T-cell (primary cell): ENCODE measurements around the gene RNU6-9. TPM values are rescaled to one million over a fixed set of nuclear protein-coding genes. Genes with fewer than 3 reads are reported as not detected.
"Not testable (repeated sequence)": the region's sequence is repeated elsewhere in the genome, so short reads cannot be mapped to it uniquely, and the experiment has no call there.

Source experiments
- ATAC-seq, 4 experiments: fragments of 200-7000 bp in 3 of 4; fragments of 150-1000 bp in 1 of 4; cut with Tn5 transposase; replicated peaks in 1 of 4; 1 replicate in 3 of 4; 2 replicates in 1 of 4; pipeline ENCODE4 v1.10.0; 2021; ENCODE audit warnings: moderate library complexity in 3 of 4, mild to moderate bottlenecking in 2 of 4, moderate number of reproducible peaks in 1 of 4
- CTCF ChIA-PET, 2 donors: fragments of 300-600 bp; sonication (Branson Sonifier 250); formaldehyde crosslinking; loops; one replicate each; lab custom pipeline; 2022; ENCODE audit warnings: antibody characterized with exemption in 2 of 2; lab: Charles Lee
- POLR2A ChIA-PET, 2 donors: fragments of 300-600 bp; sonication (Branson Sonifier 250); formaldehyde crosslinking; loops; one replicate each; lab custom pipeline; 2022; ENCODE audit warnings: antibody characterized with exemption in 2 of 2; lab: Charles Lee
- DNase-seq, 35 experiments: peaks; one replicate each; pipeline versions ENCODE4 v3.0.0 to v3.0.0-alpha.2; 2013 to 2023
- H3K27ac ChIP-seq: one replicate; pipeline ENCODE4 v1.5.1; 2013; ENCODE audit warnings: low read length
- H3K27me3 ChIP-seq, 2 experiments: replicated peaks in 1 of 2; 1 replicate in 1 of 2; 2 replicates in 1 of 2; pipeline versions ENCODE4 v1.6.1 to v1.7.0; 2013; ENCODE audit warnings: low read length in 1 of 2, mixed read lengths in 1 of 2; ENCODE audit not compliant: control insufficient read depth in 2 of 2, insufficient read depth in 2 of 2; ENCODE audit errors: extremely low read depth in 1 of 2
- H3K36me3 ChIP-seq, 2 donors: 1 replicate in 1 of 2; 2 replicates in 1 of 2; pipeline versions ENCODE4 v1.6.1 to v1.7.0; 2013; ENCODE audit warnings: low read length in 1 of 2; ENCODE audit not compliant: control insufficient read depth in 2 of 2, insufficient read depth in 1 of 2; ENCODE audit errors: extremely low read depth in 1 of 2
- H3K4me1 ChIP-seq, 2 experiments: 1 replicate in 1 of 2; 2 replicates in 1 of 2; pipeline versions ENCODE4 v1.6.1 to v1.7.0; 2013; ENCODE audit warnings: low read length in 2 of 2, mixed read lengths in 1 of 2; ENCODE audit not compliant: insufficient read depth in 2 of 2, control insufficient read depth in 1 of 2; ENCODE audit errors: extremely low read depth in 1 of 2
- H3K4me3 ChIP-seq, 2 donors: 1 replicate in 1 of 2; 2 replicates in 1 of 2; pipeline versions ENCODE4 v1.5.1 to v1.7.0; 2013; ENCODE audit warnings: mild to moderate bottlenecking in 2 of 2, low read length in 1 of 2, moderate library complexity in 1 of 2; ENCODE audit not compliant: control insufficient read depth in 1 of 2; ENCODE audit errors: extremely low read depth in 1 of 2
- H3K9me3 ChIP-seq: 2 replicates; pipeline ENCODE4 v1.7.0; 2013
- H3K27ac Mint-ChIP-seq, 2 donors: one replicate each; pipeline ENCODE4 v1.8.0; 2020 to 2021; ENCODE audit warnings: mild to moderate bottlenecking in 2 of 2, mixed read lengths in 2 of 2
- H3K27me3 Mint-ChIP-seq, 2 donors: one replicate each; pipeline ENCODE4 v1.8.0; 2021 to 2022; ENCODE audit warnings: mixed read lengths in 2 of 2
- H3K36me3 Mint-ChIP-seq: one replicate; pipeline ENCODE4 v1.8.0; 2021; ENCODE audit warnings: mixed read lengths
- H3K4me1 Mint-ChIP-seq, 3 donors: one replicate each; pipeline ENCODE4 v1.8.0; 2020 to 2022; ENCODE audit warnings: mixed read lengths in 3 of 3, mild to moderate bottlenecking in 1 of 3
- H3K4me3 Mint-ChIP-seq, 3 donors: one replicate each; pipeline ENCODE4 v1.8.0; 2020 to 2022; ENCODE audit warnings: mild to moderate bottlenecking in 3 of 3, mixed read lengths in 3 of 3, moderate library complexity in 3 of 3
- H3K9me3 Mint-ChIP-seq, 3 donors: one replicate each; pipeline ENCODE4 v1.8.0; 2020 to 2022; ENCODE audit warnings: mixed read lengths in 3 of 3
- WGBS: methylation state at CpG from one replicate; pipeline ENCODE4 v1.1.5; 2013; ENCODE audit warnings: missing lambda C conversion rate; ENCODE audit not compliant: insufficient coverage; 5-methylcytosine and 5-hydroxymethylcytosine counted together
- total RNA-seq, 35 experiments: library from RNA in 6 of 35; stranded (reverse) in 6 of 35; fragments of 120-200 nt in 1 of 35; gene quantifications; one replicate each; pipeline versions ENCODE4 v1.2.1 to v1.2.4 and lab custom pipeline; 2013 to 2026

Gene RNU6-9
- total RNA-seq, 5 donors from 2014 or later (not counting 1 experiment from before 2014, with no cell fraction given) = not detected

DNA sequence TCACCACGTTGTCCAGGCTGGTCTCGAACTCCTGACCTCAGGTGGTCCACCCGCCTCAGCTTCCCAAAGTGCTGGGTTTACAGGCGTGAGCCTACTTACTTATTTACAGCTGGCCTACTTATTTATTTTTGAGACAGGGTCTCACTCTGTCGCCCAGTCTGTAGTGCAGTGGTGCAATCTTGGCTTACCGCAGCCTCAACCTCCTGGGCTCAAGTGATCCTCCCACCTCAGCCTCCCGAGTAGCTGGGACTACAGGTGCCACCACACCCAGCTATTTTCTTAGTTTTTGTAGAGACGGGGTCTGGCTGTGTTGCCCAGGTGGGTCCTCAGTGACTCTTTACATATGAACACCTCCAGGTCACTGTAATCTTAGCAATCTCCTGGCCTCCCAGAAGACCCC lies 44.1 kb upstream of the RNU6-9 start:
- H3K4me1 ChIP-seq, H3K4me3 Mint-ChIP-seq, POLR2A ChIA-PET, H3K36me3 ChIP-seq, H3K4me3 ChIP-seq, H3K4me1 Mint-ChIP-seq, H3K27ac ChIP-seq, H3K36me3 Mint-ChIP-seq, H3K9me3 ChIP-seq, DNase-seq, ATAC-seq, H3K27ac Mint-ChIP-seq, H3K9me3 Mint-ChIP-seq: not testable (repeated sequence)
- CTCF ChIA-PET = interaction anchor here in 1 of 2 donors (0.7 kb wide), 1 partner anchor 88 kb away, joined by 3 read pairs; no protein-coding TSS in a partner anchor
- H3K27me3 Mint-ChIP-seq = peaks cover 27 to 57% of the 10 kb centered on the region in 2 donors
- WGBS = 83% methylated on average over 7 of the region's 8 CpGs
- H3K27me3 ChIP-seq = peaks cover 0 to 90% of the 10 kb centered on the region in 2 experiments

DNA sequence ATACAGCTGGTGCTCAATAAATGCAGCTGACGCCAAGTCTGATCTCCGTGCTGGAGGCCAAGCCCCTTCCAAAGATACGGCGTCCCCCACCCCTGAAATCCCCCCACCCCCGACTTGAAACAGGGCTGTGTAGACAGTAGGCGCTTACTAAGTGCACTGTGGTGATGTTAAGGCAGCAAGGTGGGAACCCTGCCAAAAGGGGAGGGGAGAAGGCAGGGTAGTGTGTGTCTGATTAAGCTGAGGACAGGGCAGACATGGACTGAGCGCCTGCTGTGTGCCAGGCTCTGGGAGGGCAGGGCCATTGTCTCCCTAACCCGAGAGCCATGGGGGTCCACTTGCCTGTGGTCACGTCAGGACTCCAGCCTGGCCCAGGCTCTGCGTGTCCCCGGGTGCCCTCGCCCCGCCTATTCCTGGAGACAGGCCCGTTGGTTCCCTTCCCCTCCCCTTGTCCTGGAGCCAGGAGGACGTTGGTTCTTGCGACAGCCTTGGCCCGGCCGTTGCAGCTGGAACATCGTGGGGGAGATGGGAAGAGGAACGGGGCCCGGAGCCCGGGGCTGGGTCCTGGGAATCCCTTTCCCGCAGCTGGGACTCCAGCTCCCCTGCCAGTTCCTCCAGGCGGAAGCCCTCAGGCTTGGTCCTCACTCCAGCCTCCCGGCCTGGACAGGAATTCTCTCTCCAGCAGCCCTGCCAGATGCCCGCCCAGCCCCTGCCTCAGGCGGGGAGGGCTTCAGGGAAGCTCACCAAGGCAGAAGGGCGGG lies 42.9 kb upstream of the RNU6-9 start:
- CTCF ChIA-PET = no interaction called here
- H3K9me3 Mint-ChIP-seq = no peaks in the 10 kb centered on the region
- WGBS = 33% methylated on average over 21 of the region's 28 CpGs
- Histone ChIP-seq H3K9me3 (no peaks in the 10 kb centered on the region), H3K36me3 (no peaks in the 10 kb centered on the region), H3K27ac (no peak overlapping the region), H3K4me3 (no peak overlapping the region), H3K4me1 (peaks cover 0 to 3% of the 10 kb centered on the region in 2 experiments), H3K27me3 (peaks cover 0 to 88% of the 10 kb centered on the region in 2 experiments)
- no peak overlapping the region for H3K27ac Mint-ChIP-seq
- H3K27me3 Mint-ChIP-seq = peaks cover 19 to 49% of the 10 kb centered on the region in 2 donors
- H3K36me3 Mint-ChIP-seq = no peaks in the 10 kb centered on the region
- no peak overlapping the region for H3K4me3 Mint-ChIP-seq
- DNase-seq (no peak), ATAC-seq (no peak)
- no peaks in the 10 kb centered on the region for H3K4me1 Mint-ChIP-seq
- POLR2A ChIA-PET = no interaction called here

DNA sequence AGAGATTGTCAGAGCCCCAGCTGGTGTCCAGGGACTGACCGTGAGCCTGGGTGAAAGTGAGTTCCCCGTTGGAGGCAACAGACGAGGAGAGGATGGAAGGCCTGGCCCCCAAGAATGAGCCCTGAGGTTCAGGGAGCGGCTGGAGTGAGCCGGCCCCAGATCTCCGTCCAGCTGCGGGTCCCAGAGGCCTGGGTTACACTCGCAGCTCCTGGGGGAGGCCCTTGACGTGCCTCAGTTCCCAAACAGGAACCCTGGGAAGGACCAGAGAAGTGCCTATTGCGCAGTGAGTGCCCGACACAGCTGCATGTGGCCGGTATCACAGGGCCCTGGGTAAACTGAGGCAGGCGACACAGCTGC lies 42.3 kb upstream of the RNU6-9 start:
- Histone ChIP-seq H3K4me3 (no peak overlapping the region), H3K9me3 (no peaks in the 10 kb centered on the region), H3K36me3 (no peaks in the 10 kb centered on the region), H3K27me3 (peaks cover 0 to 89% of the 10 kb centered on the region in 2 experiments), H3K4me1 (peaks cover 0 to 3% of the 10 kb centered on the region in 2 experiments), H3K27ac (no peak overlapping the region)
- Mint-ChIP-seq H3K4me1 (no peaks in the 10 kb centered on the region), H3K36me3 (no peaks in the 10 kb centered on the region), H3K27me3 (peaks cover 15 to 45% of the 10 kb centered on the region in 2 donors), H3K9me3 (no peaks in the 10 kb centered on the region), H3K27ac (no peak overlapping the region), H3K4me3 (no peak overlapping the region)
- DNase-seq = no peak
- no peak for ATAC-seq
- ChIA-PET CTCF (no interaction called here), POLR2A (no interaction called here)
- WGBS = 54% methylated on average over 13 of the region's 13 CpGs

GRCh38 chr19:852136-853013 lies 40.9 kb upstream of the RNU6-9 start, which contains the start of gene ELANE:
ELANE (plus strand) TSS chr19:852303; CDS start chr19:852329, 26 bp downstream.
- H3K27me3 ChIP-seq = peaks cover 0 to 78% of the 10 kb centered on the region in 2 experiments
- H3K36me3 ChIP-seq = no peaks in the 10 kb centered on the region
- H3K27ac Mint-ChIP-seq = no peak within 1 kb of the TSS
- ATAC-seq (no peak), DNase-seq (no peak)
- peaks cover 0 to 3% of the 10 kb centered on the region in 2 experiments for H3K4me1 ChIP-seq
- no peak within 1 kb of the TSS for H3K27ac ChIP-seq
- no peak within 1 kb of the TSS for H3K4me3 Mint-ChIP-seq
- ChIA-PET POLR2A (no interaction called here), CTCF (no interaction called here)
- H3K9me3 ChIP-seq = no peaks in the 10 kb centered on the region
- H3K4me3 ChIP-seq = no peak within 1 kb of the TSS
- no peaks in the 10 kb centered on the region for H3K9me3 Mint-ChIP-seq
- no peaks in the 10 kb centered on the region for H3K36me3 Mint-ChIP-seq
- H3K4me1 Mint-ChIP-seq = peaks cover 0 to 2% (median 0%) of the 10 kb centered on the region in 3 donors
- WGBS = 71% methylated on average over 22 of the region's 55 CpGs
- peaks cover 11 to 36% of the 10 kb centered on the region in 2 donors for H3K27me3 Mint-ChIP-seq

DNA sequence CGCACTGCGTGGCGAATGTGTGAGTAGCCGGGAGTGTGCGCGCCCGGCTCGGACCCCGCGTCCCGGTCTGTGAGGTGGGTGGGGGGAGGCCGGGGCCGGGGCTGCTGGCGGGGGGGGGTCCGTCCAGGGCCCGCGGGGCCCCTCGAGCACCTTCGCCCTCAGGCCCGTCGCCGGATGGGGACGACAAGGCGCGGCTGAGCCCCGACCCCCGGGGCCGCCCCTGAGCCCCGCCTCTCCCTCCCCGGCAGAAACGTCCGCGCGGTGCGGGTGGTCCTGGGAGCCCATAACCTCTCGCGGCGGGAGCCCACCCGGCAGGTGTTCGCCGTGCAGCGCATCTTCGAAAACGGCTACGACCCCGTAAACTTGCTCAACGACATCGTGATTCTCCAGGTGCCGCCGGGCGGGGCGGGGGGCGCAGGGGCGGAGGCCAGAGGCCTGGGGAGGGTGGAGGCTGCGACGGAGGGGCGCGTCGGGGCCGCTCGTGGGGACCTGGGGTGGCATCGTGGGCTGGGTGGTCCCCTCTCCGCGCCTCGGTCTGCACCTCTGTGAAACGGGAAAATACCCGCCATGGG lies 40.2 kb upstream of the RNU6-9 start:
- 37% methylated on average over 33 of the region's 67 CpGs for WGBS
- ChIA-PET POLR2A (no interaction called here), CTCF (no interaction called here)
- no peak overlapping the region for H3K27ac ChIP-seq
- Mint-ChIP-seq H3K4me1 (peaks cover 0 to 2% (median 0%) of the 10 kb centered on the region in 3 donors), H3K36me3 (no peaks in the 10 kb centered on the region), H3K27ac (no peak overlapping the region), H3K27me3 (peaks cover 6 to 33% of the 10 kb centered on the region in 2 donors), H3K9me3 (no peaks in the 10 kb centered on the region), H3K4me3 (no peak overlapping the region)
- DNase-seq (no peak), ATAC-seq (no peak)
- H3K36me3 ChIP-seq = no peaks in the 10 kb centered on the region
- H3K4me1 ChIP-seq = peaks cover 0 to 6% of the 10 kb centered on the region in 2 experiments
- H3K27me3 ChIP-seq = peaks cover 0 to 72% of the 10 kb centered on the region in 2 experiments
- no peaks in the 10 kb centered on the region for H3K9me3 ChIP-seq
- H3K4me3 ChIP-seq = no peak overlapping the region

GRCh38 chr19:853614-854220 lies 39.6 kb upstream of the RNU6-9 start:
- H3K4me3 ChIP-seq, H3K4me3 Mint-ChIP-seq, H3K9me3 Mint-ChIP-seq, H3K27ac Mint-ChIP-seq, H3K36me3 ChIP-seq, H3K36me3 Mint-ChIP-seq, POLR2A ChIA-PET, ATAC-seq, H3K4me1 ChIP-seq, CTCF ChIA-PET, H3K9me3 ChIP-seq, H3K27ac ChIP-seq, DNase-seq, H3K4me1 Mint-ChIP-seq: not testable (repeated sequence)
- H3K27me3 Mint-ChIP-seq = peaks cover 0 to 29% of the 10 kb centered on the region in 2 donors
- H3K27me3 ChIP-seq = peaks cover 0 to 72% of the 10 kb centered on the region in 2 experiments
- WGBS = no CpG with 5 or more reads among the region's 17 CpGs
